GM18508 (cell line): Measurements from ENCODE around the gene ANKRD1.
"Not testable (repeated sequence)": the region's sequence is repeated elsewhere in the genome, so short reads cannot be mapped to it uniquely, and the experiment has no call there.

Experiments
- ATAC-seq: cut with Tn5 transposase; IDR thresholded peaks from one replicate; pipeline ENCODE4 v1.9.1; 2021; ENCODE audit warnings: moderate number of reproducible peaks; ENCODE audit not compliant: insufficient read depth, unreplicated experiment

ANKRD1 gene

GRCh38 chr10:90913774-90914420 is 7.0 kb downstream of the ANKRD1 start:
- no peak for ATAC-seq

GRCh38 chr10:90912854-90913479 is 7.9 kb downstream of the ANKRD1 start:
- no peak for ATAC-seq

- no peak for ATAC-seq
These were observed 8.7 kb downstream of the ANKRD1 start for GRCh38 chr10:90912174-90912573.

DNA sequence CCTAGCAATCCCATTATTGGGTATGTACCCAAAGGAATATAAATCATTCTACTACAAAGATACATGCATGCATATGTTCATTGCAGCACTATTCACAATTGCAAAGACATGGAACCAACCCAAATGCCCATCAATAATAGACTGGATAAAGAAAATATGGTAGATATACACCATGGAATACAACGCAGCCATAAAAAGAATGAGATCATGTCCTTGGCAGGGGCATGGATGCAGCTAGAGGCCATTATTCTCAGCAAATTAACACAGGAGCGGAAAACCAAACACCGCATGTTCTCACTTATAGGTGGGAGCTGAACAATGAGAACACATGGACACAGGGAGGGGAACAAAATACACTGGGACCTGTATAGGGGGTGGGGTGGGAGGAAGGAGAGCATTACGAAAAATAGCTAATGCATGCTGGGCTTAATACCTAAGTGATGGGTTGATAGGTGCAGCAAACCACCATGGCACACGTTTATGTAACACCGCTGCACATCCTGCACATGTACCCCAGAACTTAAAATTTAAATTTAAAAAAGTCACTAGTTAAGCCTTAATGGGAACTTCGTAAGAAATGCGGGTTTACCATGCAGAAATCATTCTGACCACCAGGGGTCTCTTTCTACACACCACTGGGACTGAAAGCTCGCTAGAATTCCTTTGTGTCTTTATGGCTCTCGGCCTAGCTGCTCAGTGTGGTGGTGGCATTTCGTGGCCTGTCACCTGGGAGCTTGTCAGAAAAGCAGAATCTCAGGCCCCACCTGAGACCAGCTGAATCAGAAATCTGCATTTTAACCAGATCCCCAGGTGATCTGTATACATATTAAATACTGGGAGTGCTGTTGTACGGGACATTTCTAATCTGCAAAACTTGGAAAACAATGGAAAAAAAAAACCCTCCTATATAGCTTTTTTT is 9.5 kb downstream of the ANKRD1 start:
- no peak for ATAC-seq

- ATAC-seq, result no peak
These were observed 14.3 kb downstream of the ANKRD1 start for GRCh38 chr10:90906596-90906995.

DNA sequence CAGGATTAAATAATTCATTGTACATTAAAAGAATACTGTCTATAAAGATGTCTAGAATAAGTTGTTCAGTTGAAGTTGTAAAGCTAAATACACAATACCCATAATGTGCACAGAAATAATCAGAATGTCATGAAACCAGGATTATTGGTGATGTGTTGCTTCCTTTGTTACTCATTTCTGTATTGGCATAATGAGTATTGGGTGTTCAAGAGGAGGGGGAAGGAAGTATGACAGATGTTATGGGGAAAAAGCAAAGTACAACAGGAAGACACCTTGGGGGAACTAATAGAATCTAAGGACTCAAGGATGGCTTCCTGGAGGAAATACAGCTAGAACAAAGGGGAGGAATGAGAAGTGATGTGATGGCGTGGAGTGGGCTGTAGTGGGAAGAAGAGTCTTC is 15.0 kb downstream of the ANKRD1 start:
- ATAC-seq, result no peak

GRCh38 chr10:90896916-90897315 is 24.0 kb downstream of the ANKRD1 start:
- ATAC-seq, result not testable (repeated sequence)

DNA sequence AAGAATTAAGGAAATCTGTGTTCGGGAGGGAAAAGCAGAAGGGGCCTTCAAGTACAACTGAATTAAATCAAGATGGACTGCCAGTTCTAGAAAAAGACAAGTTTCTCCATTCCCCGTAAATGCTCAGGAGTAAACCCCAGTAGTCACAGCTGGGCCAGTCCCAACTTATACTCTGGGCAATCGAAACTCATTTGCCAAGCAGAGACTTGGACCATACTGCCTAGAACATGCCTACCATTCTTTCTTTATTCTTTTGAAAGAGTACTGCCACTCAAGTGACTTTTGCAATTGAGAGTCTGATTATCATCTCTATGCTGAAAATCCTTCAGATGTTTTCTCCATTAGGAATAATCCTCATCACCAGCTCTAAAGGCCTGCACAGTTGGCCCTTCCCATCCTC is 27.7 kb downstream of the ANKRD1 start:
- no peak for ATAC-seq

DNA sequence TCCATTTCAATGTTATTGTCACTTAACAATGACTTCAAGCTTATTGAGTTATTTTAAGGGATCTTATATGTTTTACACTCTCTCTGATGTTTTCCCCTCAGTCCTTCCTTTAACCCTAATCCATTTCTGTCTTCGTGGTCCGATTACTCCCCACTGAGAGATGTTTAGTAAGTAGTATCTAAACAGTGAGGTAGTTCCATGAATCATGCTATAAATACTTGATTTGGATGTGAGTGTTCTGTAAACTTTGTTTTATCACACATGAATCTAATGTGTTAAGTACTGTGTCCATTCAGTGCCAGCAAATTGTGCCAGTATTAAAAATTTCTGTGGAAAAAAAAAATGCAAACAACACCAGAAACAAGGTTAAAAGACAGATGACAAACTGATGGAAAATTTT is 30.5 kb downstream of the ANKRD1 start:
- ATAC-seq, result no peak

DNA sequence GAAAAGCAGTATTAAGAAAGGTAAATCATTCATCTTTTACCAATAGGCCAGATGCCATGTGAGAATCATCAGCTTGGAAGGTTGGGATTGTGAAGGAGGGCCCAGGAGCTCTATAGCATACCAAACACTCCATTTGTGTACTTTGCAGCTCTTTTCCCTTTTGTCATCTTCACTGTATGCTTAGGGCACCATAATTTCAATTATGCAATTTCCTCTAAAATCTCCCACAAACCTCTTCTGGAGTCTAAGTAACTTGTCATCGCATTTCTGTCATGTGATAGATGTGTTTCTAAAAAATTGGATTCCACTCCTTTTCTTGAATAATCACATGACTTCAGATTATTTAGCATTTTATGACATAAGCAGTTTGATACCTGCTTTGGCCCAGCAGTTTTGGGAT is 31.3 kb downstream of the ANKRD1 start:
- no peak for ATAC-seq

- ATAC-seq, result no peak
These were observed 32.5 kb downstream of the ANKRD1 start for GRCh38 chr10:90888387-90888786.

GRCh38 chr10:90887555-90887954 is 33.3 kb downstream of the ANKRD1 start:
- ATAC-seq, result no peak

DNA sequence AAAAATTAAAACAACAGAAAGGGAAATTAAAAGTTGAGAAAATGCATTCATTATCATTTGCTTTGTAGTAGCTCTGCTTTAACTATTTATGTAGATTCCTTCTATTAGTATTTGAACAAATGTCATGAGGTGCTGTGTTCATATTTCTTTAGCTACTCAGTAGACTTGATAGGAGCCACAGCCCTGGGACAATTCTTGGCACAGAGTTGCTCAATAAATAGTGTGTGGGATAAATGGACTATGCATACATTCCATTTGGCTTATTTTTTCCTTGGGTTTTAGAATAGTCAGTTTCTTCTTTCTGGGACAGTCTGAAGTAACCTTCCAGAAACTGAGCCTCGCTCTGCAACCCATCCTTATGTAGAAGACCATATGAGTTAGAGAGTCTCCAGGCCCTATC is 35.7 kb downstream of the ANKRD1 start:
- ATAC-seq, result no peak

- no peak for ATAC-seq
These were observed 36.5 kb downstream of the ANKRD1 start for GRCh38 chr10:90884431-90884830.

GRCh38 chr10:90880059-90880719 is 40.7 kb downstream of the ANKRD1 start:
- ATAC-seq, result not testable (repeated sequence)

GRCh38 chr10:90879062-90879461 is 41.8 kb downstream of the ANKRD1 start:
- no peak for ATAC-seq

- ATAC-seq, result no peak
These were observed 48.3 kb downstream of the ANKRD1 start for GRCh38 chr10:90872648-90873020.

DNA sequence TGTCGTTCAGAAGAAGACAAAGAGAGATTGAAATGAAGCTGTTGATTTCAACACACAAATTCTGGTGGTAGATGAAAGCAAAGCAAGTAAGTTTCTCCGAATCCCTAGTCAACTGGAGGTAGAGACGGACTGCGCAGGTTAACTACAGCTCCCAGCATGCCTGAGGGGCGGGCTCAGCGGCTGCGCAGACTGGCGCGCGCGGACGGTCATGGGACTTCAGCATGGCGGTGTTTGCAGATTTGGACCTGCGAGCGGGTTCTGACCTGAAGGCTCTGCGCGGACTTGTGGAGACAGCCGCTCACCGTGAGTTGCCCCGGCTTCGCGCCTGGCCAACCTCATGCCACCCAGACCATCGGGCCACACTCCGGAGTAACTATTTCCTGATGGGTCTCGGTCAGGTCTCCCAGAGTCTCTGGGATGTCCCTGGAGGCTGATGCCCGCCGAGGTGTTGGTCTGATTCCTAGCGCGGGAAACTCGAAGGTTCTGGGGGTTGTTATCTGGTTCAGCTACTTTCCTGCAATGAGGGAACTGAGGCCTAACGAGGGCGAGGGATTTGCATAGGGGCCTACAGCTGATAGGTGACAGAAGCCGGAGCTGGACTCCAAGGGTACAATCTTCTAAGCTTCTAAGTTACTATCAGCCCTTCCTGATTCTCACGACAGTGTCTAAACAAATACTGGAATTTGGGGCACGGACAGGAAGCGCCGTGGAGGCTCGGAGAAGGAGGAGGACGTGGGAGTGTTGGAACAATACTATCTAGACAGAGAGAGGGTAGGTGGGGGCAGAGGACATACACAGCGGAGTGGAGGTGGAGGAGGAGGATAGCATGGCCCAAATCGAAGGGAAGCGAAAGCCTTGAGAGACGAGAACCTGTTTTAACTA is 48.9 kb downstream of the ANKRD1 start, which contains the start of gene RPP30:
Gene RPP30 (plus strand): TSS at position 209 of the 882 bp plus-strand sequence. CDS start 13 bp downstream, at position 222.
- peak; percentile 73 for ATAC-seq

DNA sequence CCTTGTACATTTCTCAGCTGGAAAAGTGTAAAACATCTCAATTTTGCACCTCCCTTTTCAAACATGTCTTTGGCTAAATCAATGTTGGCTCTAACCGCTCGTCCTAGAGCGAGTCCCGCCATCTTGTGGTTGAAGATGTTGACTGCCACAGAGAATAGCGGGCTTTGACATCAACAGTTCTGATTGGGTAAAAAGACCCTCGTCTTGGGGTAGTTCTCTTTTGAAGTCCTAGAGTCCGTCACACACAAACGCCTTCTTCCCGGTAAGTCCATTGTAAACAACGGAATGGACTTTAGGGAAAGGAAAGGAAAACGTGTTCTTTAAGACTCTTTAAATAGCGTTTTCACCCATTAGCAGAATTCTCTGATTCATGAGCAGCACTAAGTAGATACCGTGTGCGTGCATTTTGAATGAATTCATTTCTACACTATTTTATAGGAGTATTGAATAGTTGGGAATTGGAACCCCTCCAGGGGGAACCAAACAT is 49.6 kb downstream of the ANKRD1 start:
- ATAC-seq, result peak; percentile 49
